HepG2 (cell line): ENCODE data around the gene LAMC3. TPM values are rescaled to one million over a fixed set of nuclear protein-coding genes. Genes with fewer than 3 reads are reported as not detected.

Source experiments
- ARID2 ChIP-seq: sonication (generic); formaldehyde crosslinking; IDR thresholded peaks from 2 replicates; pipeline ENCODE4 v1.8.1; 2022; ENCODE audit warnings: mild to moderate bottlenecking, missing genetic modification reagents, borderline replicate concordance
- ELF4 ChIP-seq: sonication (generic); formaldehyde crosslinking; IDR thresholded peaks from 2 replicates; pipeline ENCODE4 v1.5.0; 2020; ENCODE audit warnings: missing genetic modification reagents, mild to moderate bottlenecking, moderate library complexity, borderline replicate concordance
- ERF ChIP-seq: IDR thresholded peaks from 2 replicates; pipeline ENCODE4 v1.6.1; 2018; ENCODE audit warnings: missing biosample characterization, missing genetic modification reagents
- FOXC1 ChIP-seq: sonication (generic); formaldehyde crosslinking; IDR thresholded peaks from 2 replicates; pipeline ENCODE4 v1.8.0; 2022; ENCODE audit warnings: mild to moderate bottlenecking, missing genetic modification reagents, borderline replicate concordance
- GATAD1 ChIP-seq: IDR thresholded peaks from 2 replicates; pipeline ENCODE4 v1.6.1; 2016; ENCODE audit warnings: missing genetic modification reagents, missing compliant biosample characterization
- HOXA3 ChIP-seq: sonication (generic); formaldehyde crosslinking; IDR thresholded peaks from 2 replicates; pipeline ENCODE4 v1.5.0; 2020; ENCODE audit warnings: missing genetic modification reagents
- KDM2A ChIP-seq: sonication (generic); formaldehyde crosslinking; IDR thresholded peaks from 2 replicates; pipeline ENCODE4 v1.4.0; 2020; ENCODE audit warnings: low read depth, missing genetic modification reagents, borderline replicate concordance
- KLF15 ChIP-seq: sonication (generic); formaldehyde crosslinking; IDR thresholded peaks from 2 replicates; pipeline ENCODE4 v1.8.1; 2023; ENCODE audit warnings: borderline replicate concordance, mild to moderate bottlenecking, inconsistent platforms, missing genetic modification reagents, mixed read lengths
- MED13 ChIP-seq: sonication (generic); formaldehyde crosslinking; IDR thresholded peaks from 2 replicates; pipeline ENCODE4 v1.5.0; 2020; ENCODE audit warnings: missing genetic modification reagents
- MIER3 ChIP-seq: IDR thresholded peaks from 2 replicates; pipeline ENCODE4 v1.6.1; 2016; ENCODE audit warnings: missing compliant biosample characterization, borderline replicate concordance
- MTF1 ChIP-seq: sonication (generic); formaldehyde crosslinking; IDR thresholded peaks from 2 replicates; pipeline ENCODE4 v1.5.0; 2020; ENCODE audit warnings: missing genetic modification reagents
- PAWR ChIP-seq: sonication (generic); formaldehyde crosslinking; IDR thresholded peaks from 2 replicates; pipeline ENCODE4 v1.4.0; 2020; ENCODE audit warnings: missing genetic modification reagents, mild to moderate bottlenecking, borderline replicate concordance
- RFX1 ChIP-seq: fragments of 450-650 bp; IDR thresholded peaks from 2 replicates; pipeline ENCODE4 v1.6.1; 2017
- SMAD1 ChIP-seq: sonication (generic); formaldehyde crosslinking; IDR thresholded peaks from 2 replicates; pipeline ENCODE4 v1.4.0; 2020; ENCODE audit warnings: missing genetic modification reagents, low read depth, mild to moderate bottlenecking, borderline replicate concordance
- SNAPC2 ChIP-seq: sonication (generic); formaldehyde crosslinking; IDR thresholded peaks from 2 replicates; pipeline ENCODE4 v1.8.1; 2022; ENCODE audit warnings: mild to moderate bottlenecking, missing genetic modification reagents
- STAG1 ChIP-seq: sonication (generic); formaldehyde crosslinking; IDR thresholded peaks from 2 replicates; pipeline ENCODE4 v1.4.0; 2020; ENCODE audit warnings: missing genetic modification reagents
- ZBTB7B ChIP-seq: sonication (generic); formaldehyde crosslinking; IDR thresholded peaks from 2 replicates; pipeline ENCODE4 v1.4.0; 2020; ENCODE audit warnings: missing genetic modification reagents
- ZNF235 ChIP-seq: sonication (generic); formaldehyde crosslinking; IDR thresholded peaks from 2 replicates; pipeline ENCODE4 v1.8.1; 2023; ENCODE audit warnings: mild to moderate bottlenecking, missing genetic modification reagents, borderline replicate concordance
- ZNF547 ChIP-seq: sonication (generic); formaldehyde crosslinking; IDR thresholded peaks from 2 replicates; pipeline ENCODE4 v1.5.1; 2020; ENCODE audit warnings: mild to moderate bottlenecking, missing genetic modification reagents
- ZNF552 ChIP-seq: sonication (generic); formaldehyde crosslinking; IDR thresholded peaks from 2 replicates; pipeline ENCODE4 v1.9.0; 2022; ENCODE audit warnings: missing genetic modification reagents, mild to moderate bottlenecking, borderline replicate concordance
- ZNF660 ChIP-seq: sonication (generic); formaldehyde crosslinking; IDR thresholded peaks from 2 replicates; pipeline ENCODE4 v1.5.1; 2020; ENCODE audit warnings: mild to moderate bottlenecking, low read depth, missing genetic modification reagents, borderline replicate concordance
- ZNF670 ChIP-seq: sonication (generic); formaldehyde crosslinking; IDR thresholded peaks from 2 replicates; pipeline ENCODE4 v1.8.0; 2022; ENCODE audit warnings: mild to moderate bottlenecking, missing genetic modification reagents, borderline replicate concordance
- ZNF737 ChIP-seq: sonication (generic); formaldehyde crosslinking; IDR thresholded peaks from 2 replicates; pipeline ENCODE4 v1.5.0; 2020; ENCODE audit warnings: missing genetic modification reagents, mild to moderate bottlenecking, borderline replicate concordance
- ZNF747 ChIP-seq: sonication (generic); formaldehyde crosslinking; IDR thresholded peaks from 2 replicates; pipeline ENCODE4 v1.8.1; 2023; ENCODE audit warnings: missing genetic modification reagents, mild to moderate bottlenecking, borderline replicate concordance
- ZNF879 ChIP-seq: sonication (generic); formaldehyde crosslinking; IDR thresholded peaks from 2 replicates; pipeline ENCODE4 v1.8.1; 2023; ENCODE audit warnings: missing genetic modification reagents
- ZSCAN22 ChIP-seq: sonication (generic); formaldehyde crosslinking; IDR thresholded peaks from 2 replicates; pipeline ENCODE4 v1.4.0; 2020; ENCODE audit warnings: mild to moderate bottlenecking, missing genetic modification reagents
- polyA plus RNA-seq, 8 experiments: library from polyadenylated mRNA; depleted of rRNA in 3 of 8; stranded (reverse) in 7 of 8; unstranded in 1 of 8; fragments of >200 nt; fragmentation: Illumina TruSeq in 4 of 8; extraction: Trizol in 4 of 8; gene quantifications; 2 replicates each; pipeline versions ENCODE4 v1.2.1 to v1.2.3, GENCODE V29; 2011 to 2016; ENCODE audit warnings: low read depth in 4 of 8, missing spikeins in 1 of 8, mixed read lengths in 1 of 8; ENCODE audit not compliant: insufficient read depth in 1 of 8
- total RNA-seq, 5 experiments: library from RNA; depleted of rRNA; stranded (reverse); fragments of >200 nt; fragmentation: Illumina TruSeq; extraction: Trizol; gene quantifications; 2 replicates each; pipeline ENCODE4 v1.2.3, GENCODE V29; 2016; ENCODE audit warnings: low read depth in 1 of 5
- TF ChIP-seq, protein P1 (sequence below): sonication (generic); formaldehyde crosslinking; IDR thresholded peaks from 2 replicates; pipeline ENCODE4 v1.5.1; 2020; ENCODE audit warnings: missing genetic modification reagents, mild to moderate bottlenecking, borderline replicate concordance
- TF ChIP-seq, protein P2 (sequence below): conservative IDR thresholded peaks from 2 replicates; pipeline ENCODE4 v1.6.1; 2018; ENCODE audit warnings: missing genetic modification reagents
- TF ChIP-seq, protein P3 (sequence below): IDR thresholded peaks from 2 replicates; pipeline ENCODE4 v1.6.1; 2018; ENCODE audit warnings: missing genetic modification reagents, mild to moderate bottlenecking, missing compliant biosample characterization

LAMC3 gene
- total and polyA plus RNA-seq, 2 of the 13 experiments (the other 11 are each of a cell fraction or from before 2014, with no cell fraction given) = 0.07 to 0.57 TPM

DNA sequence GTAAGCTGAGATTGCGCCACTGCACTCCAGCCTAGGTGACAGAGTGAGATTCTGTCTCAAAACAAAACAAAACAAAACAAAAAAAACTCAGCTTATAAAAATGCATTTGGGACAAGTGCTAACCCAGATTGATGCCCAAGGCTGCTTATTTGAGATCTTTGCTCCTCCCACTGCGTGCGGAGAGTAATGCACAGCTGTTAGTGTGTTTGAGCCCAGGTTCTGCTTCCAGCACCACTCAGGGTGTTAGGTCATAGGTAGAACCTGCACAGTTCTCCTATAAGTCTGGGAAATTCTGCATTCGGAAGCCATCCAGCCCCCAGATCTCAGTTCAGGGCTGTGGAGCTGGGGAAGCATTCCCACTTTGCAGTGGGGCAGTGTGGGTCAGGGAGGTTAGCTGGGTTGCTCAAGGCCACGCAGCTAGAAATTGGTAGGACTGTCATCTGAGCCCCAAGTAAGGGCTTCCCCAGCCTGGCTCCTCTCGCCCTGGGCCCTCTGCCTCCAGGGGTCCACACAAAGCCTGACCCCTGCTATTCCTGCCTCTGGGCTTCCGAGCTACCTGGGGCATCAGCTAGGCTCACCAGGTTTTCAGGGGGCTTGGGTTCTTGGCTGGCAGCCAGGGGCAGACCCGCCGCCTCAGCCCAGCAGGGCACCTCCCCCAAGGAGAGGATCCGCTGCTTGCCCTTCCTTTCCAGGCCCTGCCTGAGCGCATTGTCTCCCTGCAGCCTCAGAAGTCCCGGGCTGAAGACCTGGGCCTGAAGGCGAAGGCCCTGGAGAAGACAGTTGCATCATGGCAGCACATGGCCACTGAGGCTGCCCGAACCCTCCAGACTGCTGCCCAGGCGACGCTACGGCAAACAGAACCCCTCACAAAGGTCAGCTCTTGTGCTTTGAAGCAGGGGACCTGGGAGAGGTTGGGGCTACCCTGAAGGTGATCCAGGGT is 69.7 kb downstream of the LAMC3 start (continued):
- TF ChIP-seq ARID2 (CRISPR knock-in tag) = no peak
- TF ChIP-seq KDM2A (CRISPR knock-in tag) = 0 out of 2 replicates have a peak, but pooled peaks have one; percentile 12
- TF ChIP-seq, protein P1, sequence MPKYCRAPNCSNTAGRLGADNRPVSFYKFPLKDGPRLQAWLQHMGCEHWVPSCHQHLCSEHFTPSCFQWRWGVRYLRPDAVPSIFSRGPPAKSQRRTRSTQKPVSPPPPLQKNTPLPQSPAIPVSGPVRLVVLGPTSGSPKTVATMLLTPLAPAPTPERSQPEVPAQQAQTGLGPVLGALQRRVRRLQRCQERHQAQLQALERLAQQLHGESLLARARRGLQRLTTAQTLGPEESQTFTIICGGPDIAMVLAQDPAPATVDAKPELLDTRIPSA = no peak
- no peak for TF ChIP-seq ZNF235
- TF ChIP-seq GATAD1 (CRISPR knock-in tag) = no peak
- no peak for TF ChIP-seq ZNF547 (CRISPR knock-in tag)
- TF ChIP-seq RFX1 = no peak
- peak; percentile 45; the same call in 1 of the 2 replicates for TF ChIP-seq HOXA3 (CRISPR knock-in tag)
- no peak for TF ChIP-seq KLF15 (CRISPR knock-in tag)
- TF ChIP-seq ZBTB7B (CRISPR knock-in tag) = no peak
- no peak for TF ChIP-seq MED13 (CRISPR knock-in tag)
- TF ChIP-seq PAWR (CRISPR knock-in tag) = no peak
- TF ChIP-seq, protein P2, sequence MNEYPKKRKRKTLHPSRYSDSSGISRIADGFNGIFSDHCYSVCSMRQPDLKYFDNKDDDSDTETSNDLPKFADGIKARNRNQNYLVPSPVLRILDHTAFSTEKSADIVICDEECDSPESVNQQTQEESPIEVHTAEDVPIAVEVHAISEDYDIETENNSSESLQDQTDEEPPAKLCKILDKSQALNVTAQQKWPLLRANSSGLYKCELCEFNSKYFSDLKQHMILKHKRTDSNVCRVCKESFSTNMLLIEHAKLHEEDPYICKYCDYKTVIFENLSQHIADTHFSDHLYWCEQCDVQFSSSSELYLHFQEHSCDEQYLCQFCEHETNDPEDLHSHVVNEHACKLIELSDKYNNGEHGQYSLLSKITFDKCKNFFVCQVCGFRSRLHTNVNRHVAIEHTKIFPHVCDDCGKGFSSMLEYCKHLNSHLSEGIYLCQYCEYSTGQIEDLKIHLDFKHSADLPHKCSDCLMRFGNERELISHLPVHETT (CRISPR knock-in tag) = no peak
- 0 out of 2 replicates have a peak, but pooled peaks have one; percentile 26 for TF ChIP-seq MTF1 (CRISPR knock-in tag)
- TF ChIP-seq ZNF879 (CRISPR knock-in tag) = no peak
- TF ChIP-seq SMAD1 (CRISPR knock-in tag) = no peak
- TF ChIP-seq FOXC1 (CRISPR knock-in tag) = no peak; the same call in 1 of the 2 replicates
- TF ChIP-seq, protein P3, sequence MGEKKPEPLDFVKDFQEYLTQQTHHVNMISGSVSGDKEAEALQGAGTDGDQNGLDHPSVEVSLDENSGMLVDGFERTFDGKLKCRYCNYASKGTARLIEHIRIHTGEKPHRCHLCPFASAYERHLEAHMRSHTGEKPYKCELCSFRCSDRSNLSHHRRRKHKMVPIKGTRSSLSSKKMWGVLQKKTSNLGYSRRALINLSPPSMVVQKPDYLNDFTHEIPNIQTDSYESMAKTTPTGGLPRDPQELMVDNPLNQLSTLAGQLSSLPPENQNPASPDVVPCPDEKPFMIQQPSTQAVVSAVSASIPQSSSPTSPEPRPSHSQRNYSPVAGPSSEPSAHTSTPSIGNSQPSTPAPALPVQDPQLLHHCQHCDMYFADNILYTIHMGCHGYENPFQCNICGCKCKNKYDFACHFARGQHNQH (CRISPR knock-in tag) = no peak
- no peak for TF ChIP-seq MIER3
- no peak for TF ChIP-seq ZNF747 (CRISPR knock-in tag)
- no peak for TF ChIP-seq ZSCAN22 (CRISPR knock-in tag)
- no peak for TF ChIP-seq ZNF552
- TF ChIP-seq ERF (CRISPR knock-in tag) = no peak
- no peak for TF ChIP-seq ZNF660 (CRISPR knock-in tag)
- no peak for TF ChIP-seq ZNF737
- no peak for TF ChIP-seq ZNF670
- no peak for TF ChIP-seq STAG1 (CRISPR knock-in tag)
- TF ChIP-seq SNAPC2 (CRISPR knock-in tag) = no peak
- TF ChIP-seq ELF4 (CRISPR knock-in tag) = no peak
